AG09319 (cell line): ENCODE measurements around the gene SLC29A4.
"Not testable (repeated sequence)": the region's sequence is repeated elsewhere in the genome, so short reads cannot be mapped to it uniquely, and the experiment has no call there.

Source experiments
- DNase-seq: peaks from one replicate; pipeline ENCODE4 v3.0.0-alpha.2; 2010; ENCODE audit warnings: low read depth; ENCODE audit errors: extremely low read depth
- CTCF ChIP-seq: IDR thresholded peaks from 2 replicates; pipeline ENCODE4 v1.5.1; 2011; ENCODE audit warnings: low read depth, mild to moderate bottlenecking, inconsistent platforms, low read length, moderate library complexity

Gene SLC29A4

GRCh38 chr7:5284304-5285281 lies 1.9 kb downstream of the SLC29A4 start:
- TF ChIP-seq CTCF, result peak; percentile 23
- DNase-seq, result no peak

DNA sequence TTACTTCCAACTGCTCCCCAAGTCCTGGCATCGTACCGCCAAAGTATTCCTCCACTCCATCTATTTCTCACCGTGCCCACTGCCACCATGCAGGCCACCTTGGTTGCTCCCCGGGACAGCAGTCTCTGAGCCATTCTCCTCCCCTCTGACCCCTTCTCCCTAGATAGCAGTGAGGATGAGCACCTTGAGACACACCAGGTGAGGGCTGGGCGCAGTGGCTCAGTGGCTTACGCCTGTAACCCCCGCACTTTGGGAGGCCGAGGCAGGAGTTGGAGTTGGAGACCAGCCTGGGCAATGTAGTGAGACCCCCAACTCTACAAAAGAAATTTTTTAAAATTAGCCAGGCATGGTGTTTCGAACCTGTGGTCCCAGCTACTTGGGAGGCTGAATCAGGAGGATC lies 4.2 kb downstream of the SLC29A4 start:
- TF ChIP-seq CTCF, result no peak
- no peak for DNase-seq

DNA sequence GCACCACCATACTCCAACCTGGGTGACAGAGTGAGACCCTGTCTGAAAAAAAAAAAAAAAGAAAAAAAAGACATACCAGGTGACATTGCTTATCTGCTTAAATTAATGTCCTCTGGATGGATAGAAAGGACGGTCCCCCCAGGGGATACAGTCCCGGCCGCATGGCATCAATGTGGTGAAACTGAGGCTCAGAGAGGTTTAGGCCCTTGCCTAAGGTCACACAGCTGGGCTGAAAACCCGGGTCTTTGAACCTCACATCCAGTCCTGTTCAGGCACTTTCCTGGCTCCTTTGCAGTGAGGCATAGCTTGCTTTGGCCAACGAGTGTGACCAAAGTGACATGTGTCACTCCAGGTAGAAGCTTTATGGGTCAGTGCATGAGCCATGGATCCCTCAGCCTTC lies 4.6 kb downstream of the SLC29A4 start:
- DNase-seq, result not testable (repeated sequence)

GRCh38 chr7:5287802-5288201 lies 5.1 kb downstream of the SLC29A4 start:
- no peak for TF ChIP-seq CTCF

DNA sequence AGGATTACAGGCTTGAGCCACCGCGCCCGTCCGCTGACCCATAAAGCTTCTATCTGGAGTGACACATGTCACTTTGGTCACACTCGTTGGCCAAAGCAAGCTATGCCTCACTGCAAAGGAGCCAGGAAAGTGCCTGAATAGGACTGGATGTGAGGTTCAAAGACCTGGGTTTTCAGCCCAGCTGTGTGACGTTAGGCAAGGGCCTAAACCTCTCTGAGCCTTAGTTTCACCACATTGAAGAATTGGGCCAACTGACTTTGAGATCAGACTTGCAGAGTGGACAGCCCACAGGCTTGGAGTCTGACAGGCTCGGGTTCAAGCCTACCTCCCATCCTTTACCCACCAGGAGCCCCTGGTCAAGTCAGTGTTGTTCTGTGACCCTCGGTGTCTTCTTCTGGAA lies 5.8 kb downstream of the SLC29A4 start:
- DNase-seq, result not testable (repeated sequence)

More at GRCh38 chr7:5287802-5288201, 5.1 kb downstream of the SLC29A4 start:
- DNase-seq, result no peak

DNA sequence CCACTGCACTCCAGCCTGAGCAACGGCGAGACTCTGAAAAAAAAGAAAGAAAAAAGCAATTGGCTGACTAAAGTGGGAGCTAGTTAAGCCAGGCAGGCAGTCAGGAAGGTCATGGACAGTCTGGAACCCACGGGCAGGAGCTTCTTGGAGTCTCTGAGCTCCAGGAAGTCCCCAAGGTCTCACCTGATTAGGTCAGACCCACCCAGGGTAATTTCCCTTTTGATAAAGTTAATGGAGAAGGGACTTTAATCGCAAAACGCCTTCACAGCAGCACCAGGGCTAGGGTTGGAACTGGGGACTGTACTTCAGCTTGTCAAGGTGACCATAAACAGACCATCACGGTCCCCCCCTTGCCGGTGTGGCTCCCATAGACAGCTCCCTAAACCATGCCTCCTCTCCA lies 6.6 kb downstream of the SLC29A4 start:
- no peak for TF ChIP-seq CTCF

DNA sequence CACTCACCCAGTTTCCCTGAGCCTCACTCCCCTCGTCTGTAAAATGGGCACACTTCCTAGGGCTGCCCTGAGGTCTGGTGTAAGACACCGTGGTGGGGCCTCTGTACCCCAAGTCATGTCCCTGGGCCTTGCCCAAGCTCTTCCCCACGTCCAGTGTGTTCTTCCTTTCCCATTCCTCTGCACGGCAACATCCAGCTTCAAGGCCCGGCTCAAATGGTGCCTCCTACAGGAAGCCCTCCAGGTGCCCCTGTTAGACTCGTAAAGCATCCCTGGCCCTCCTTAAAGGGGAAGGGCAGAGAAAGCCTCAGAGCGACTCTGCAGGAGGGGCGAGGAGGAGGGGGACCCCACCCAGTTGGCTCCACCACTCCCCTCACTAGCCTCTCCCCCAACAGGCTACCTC lies 8.6 kb downstream of the SLC29A4 start:
- no peak for DNase-seq
- no peak for TF ChIP-seq CTCF

More for the DNA sequence above, 6.6 kb downstream of the SLC29A4 start:
- DNase-seq, result no peak

- not testable (repeated sequence) for DNase-seq
These were observed 9.1 kb downstream of the SLC29A4 start for GRCh38 chr7:5291711-5292335.
